NT2/D1 (cell line): ENCODE results near the gene FLNB.

ENCODE experiments used
- YY1 ChIP-seq: IDR thresholded peaks from 2 replicates; pipeline ENCODE4 v1.6.1; 2011; ENCODE audit not compliant: insufficient read length, insufficient read depth
- ZNF274 ChIP-seq: IDR thresholded peaks from 2 replicates; pipeline ENCODE4 v1.6.1; 2011; ENCODE audit warnings: mild to moderate bottlenecking, low read depth, low read length

GRCh38 chr3:58066842-58067241, 58.6 kb downstream of the FLNB start:
- TF ChIP-seq YY1: no peak
- no peak for TF ChIP-seq ZNF274
